Large intestine (tissue), 3 donors: ENCODE results near the gene WDR54. TPM values are rescaled to one million over a fixed set of nuclear protein-coding genes. Genes with fewer than 3 reads are reported as not detected.
"Not testable (repeated sequence)": the region's sequence is repeated elsewhere in the genome, so short reads cannot be mapped to it uniquely, and the experiment has no call there.

Experiments
- DNase-seq, 2 donors: peaks; one replicate each; pipeline versions ENCODE4 v3.0.0 to v3.0.0-alpha.2; 2013
- H3K27ac ChIP-seq: one replicate; pipeline ENCODE4 v1.5.1; 2013; ENCODE audit warnings: low read length
- H3K27me3 ChIP-seq: 2 replicates; pipeline ENCODE4 v1.6.1; 2013; ENCODE audit warnings: low read length; ENCODE audit not compliant: control insufficient read depth, insufficient read depth
- H3K36me3 ChIP-seq: 2 replicates; pipeline ENCODE4 v1.6.1; 2013; ENCODE audit warnings: low read length; ENCODE audit not compliant: control insufficient read depth, insufficient read depth
- H3K4me1 ChIP-seq: one replicate; pipeline ENCODE4 v1.6.1; 2013; ENCODE audit warnings: low read length; ENCODE audit not compliant: control insufficient read depth, insufficient read depth
- H3K4me3 ChIP-seq: one replicate; pipeline ENCODE4 v1.5.1; 2013; ENCODE audit warnings: low read length
- H3K9me3 ChIP-seq: one replicate; pipeline ENCODE4 v1.6.1; 2013; ENCODE audit warnings: mild to moderate bottlenecking, low read depth, low read length, moderate library complexity; ENCODE audit not compliant: control insufficient read depth
- WGBS: methylation state at CpG from one replicate; pipeline ENCODE4 v1.1.5; 2013; ENCODE audit warnings: low lambda C conversion rate; ENCODE audit not compliant: insufficient coverage; 5-methylcytosine and 5-hydroxymethylcytosine counted together
- polyA plus RNA-seq: library from polyadenylated mRNA; unstranded; fragments of 120-200 nt; gene quantifications from one replicate; pipeline ENCODE4 v1.2.1, GENCODE V29; 2013

Gene WDR54
- polyA plus RNA-seq, 1 donor: 13.4 TPM

DNA sequence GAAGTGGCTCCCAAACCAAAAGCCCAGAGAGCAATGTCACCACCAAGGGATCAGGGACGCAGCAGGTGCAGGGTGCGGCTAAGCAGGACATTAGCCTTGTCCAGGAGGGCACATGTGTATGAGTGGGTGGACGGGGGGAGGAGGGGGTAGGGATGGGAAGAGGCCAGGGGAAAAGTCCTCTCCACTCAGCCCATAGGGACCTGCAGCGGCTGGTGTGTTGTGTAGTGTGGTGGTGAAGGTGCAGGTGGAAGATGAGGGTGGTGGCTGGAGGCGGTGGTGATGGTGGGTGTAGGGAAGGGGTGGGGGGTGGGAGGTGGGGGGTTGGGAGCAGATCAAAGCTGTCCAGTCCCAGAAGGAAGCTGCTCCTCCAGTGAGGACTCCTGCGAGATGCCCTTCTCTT lies 3.8 kb upstream of the WDR54 start:
- no peak for DNase-seq
- Histone ChIP-seq H3K9me3 (peaks cover 5% of the 10 kb centered on the region), H3K4me1 (peaks cover 36% of the 10 kb centered on the region), H3K27ac (no peak overlapping the region), H3K27me3 (peaks cover 20% of the 10 kb centered on the region), H3K4me3 (no peak overlapping the region), H3K36me3 (no peaks in the 10 kb centered on the region)
- no CpG with 5 or more reads among the region's 6 CpGs for WGBS

DNA sequence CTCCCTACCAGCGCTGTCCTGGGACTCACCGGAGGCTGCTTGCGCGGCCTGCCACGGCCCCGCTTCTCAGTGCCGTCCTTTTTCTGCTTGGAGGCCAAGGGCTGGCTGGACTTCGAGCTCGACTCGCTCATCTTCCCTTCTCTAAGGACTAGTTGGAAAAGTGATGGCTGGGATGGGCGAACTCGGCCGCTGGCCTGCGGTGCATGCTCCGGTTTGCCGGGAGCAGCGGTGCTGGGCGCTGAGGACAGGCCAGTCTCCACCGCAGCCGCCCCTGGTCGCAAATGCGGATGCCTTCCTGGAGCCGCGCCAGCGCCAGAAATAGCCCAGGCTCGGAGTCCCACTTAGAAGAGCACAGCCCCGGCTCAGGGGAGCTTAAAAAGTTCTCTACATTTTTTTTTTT lies 3.2 kb upstream of the WDR54 start:
- H3K27me3 ChIP-seq: peaks cover 20% of the 10 kb centered on the region
- peaks cover 33% of the 10 kb centered on the region for H3K4me1 ChIP-seq
- no peak for DNase-seq
- H3K9me3 ChIP-seq: peaks cover 5% of the 10 kb centered on the region
- H3K27ac ChIP-seq: no peak overlapping the region
- no peaks in the 10 kb centered on the region for H3K36me3 ChIP-seq
- H3K4me3 ChIP-seq: no peak overlapping the region
- WGBS: no CpG with 5 or more reads among the region's 27 CpGs

DNA sequence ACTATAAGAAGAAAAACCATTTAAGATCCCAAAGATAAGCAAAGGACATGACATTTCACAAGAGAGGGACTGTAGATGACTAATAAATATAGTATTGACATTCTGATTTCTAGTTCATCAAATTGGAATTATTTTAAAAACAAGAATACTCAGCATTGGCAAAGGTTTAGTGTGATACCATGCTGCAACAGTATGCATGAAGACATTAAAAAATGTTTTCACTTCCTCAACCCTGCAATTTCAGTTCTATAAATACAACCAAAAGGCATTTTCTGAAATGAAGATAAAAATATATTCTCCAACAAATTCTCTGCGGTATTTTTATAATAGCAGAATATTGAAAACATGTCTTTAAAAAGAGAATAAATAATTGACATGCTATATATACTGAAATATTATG lies 2.2 kb upstream of the WDR54 start:
- 89% methylated on average over 1 of the region's 1 CpG for WGBS
- DNase-seq: no peak
- H3K27me3 ChIP-seq: peaks cover 20% of the 10 kb centered on the region
- peaks cover 33% of the 10 kb centered on the region for H3K4me1 ChIP-seq
- H3K4me3 ChIP-seq: no peak overlapping the region
- H3K27ac ChIP-seq: no peak overlapping the region
- H3K9me3 ChIP-seq: peaks cover 5% of the 10 kb centered on the region
- peaks cover 2% of the 10 kb centered on the region for H3K36me3 ChIP-seq

DNA sequence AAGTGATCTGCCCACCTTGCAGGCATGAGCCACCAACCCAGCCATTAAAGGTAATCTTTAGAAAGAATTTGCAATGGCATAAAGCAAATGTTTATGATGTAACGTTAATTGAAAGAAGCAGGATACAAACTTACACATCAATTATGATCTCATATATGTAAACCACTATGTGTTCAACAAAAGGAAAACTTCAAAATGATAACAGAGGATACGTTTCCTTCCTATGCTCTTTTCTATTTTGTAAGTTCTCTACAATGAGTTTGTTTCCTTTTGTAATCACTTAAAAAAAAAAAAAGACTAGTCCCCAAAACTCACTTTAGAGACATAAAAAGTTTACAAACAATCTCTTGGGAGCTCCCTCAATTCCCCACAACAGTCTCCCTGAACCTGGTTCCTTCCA lies 1.5 kb upstream of the WDR54 start:
- Histone ChIP-seq H3K4me3 (no peak overlapping the region), H3K9me3 (no peaks in the 10 kb centered on the region), H3K4me1 (peaks cover 34% of the 10 kb centered on the region), H3K27me3 (peaks cover 16% of the 10 kb centered on the region), H3K27ac (no peak overlapping the region), H3K36me3 (peaks cover 9% of the 10 kb centered on the region)
- no peak for DNase-seq
- 89% methylated on average over 1 of the region's 2 CpGs for WGBS

DNA sequence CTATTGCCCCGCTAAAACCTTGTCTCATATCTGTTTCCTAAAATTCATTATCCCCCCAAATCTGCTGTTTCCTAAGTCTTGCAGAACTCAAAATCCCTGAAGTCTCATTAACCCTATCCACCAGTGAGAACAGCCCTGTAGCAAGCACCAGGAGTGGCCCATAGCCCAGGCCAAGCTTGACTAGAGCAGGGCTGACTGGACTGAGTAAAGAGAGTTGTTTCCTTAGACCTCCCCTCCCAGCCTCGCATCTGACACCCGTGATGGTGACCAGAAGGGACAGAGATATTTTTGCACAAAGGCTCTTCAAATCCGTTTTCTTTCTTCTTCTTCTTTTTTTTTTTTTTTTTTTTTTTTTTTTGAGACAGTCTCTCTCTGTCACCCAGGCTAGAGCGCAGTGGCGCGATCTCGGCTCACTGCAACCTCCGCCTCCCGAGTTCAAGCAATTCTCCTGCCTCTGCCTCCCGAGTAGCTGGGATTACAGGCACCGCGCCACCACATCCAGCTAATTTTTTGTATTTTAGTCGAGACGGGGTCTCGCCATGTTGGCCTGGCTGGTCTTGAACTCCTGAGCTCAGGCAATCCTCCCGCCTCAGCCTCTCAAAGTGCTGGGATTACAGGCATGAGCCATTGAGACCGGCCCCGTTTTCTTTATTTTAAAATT lies 957 bp upstream of the WDR54 start:
- peaks cover 14% of the 10 kb centered on the region for H3K36me3 ChIP-seq
- H3K27ac ChIP-seq, DNase-seq, H3K9me3 ChIP-seq: not testable (repeated sequence)
- peak overlapping the region; percentile 70 for H3K4me3 ChIP-seq
- 59% methylated on average over 3 of the region's 19 CpGs for WGBS
- H3K27me3 ChIP-seq: peaks cover 10% of the 10 kb centered on the region
- H3K4me1 ChIP-seq: peaks cover 34% of the 10 kb centered on the region

DNA sequence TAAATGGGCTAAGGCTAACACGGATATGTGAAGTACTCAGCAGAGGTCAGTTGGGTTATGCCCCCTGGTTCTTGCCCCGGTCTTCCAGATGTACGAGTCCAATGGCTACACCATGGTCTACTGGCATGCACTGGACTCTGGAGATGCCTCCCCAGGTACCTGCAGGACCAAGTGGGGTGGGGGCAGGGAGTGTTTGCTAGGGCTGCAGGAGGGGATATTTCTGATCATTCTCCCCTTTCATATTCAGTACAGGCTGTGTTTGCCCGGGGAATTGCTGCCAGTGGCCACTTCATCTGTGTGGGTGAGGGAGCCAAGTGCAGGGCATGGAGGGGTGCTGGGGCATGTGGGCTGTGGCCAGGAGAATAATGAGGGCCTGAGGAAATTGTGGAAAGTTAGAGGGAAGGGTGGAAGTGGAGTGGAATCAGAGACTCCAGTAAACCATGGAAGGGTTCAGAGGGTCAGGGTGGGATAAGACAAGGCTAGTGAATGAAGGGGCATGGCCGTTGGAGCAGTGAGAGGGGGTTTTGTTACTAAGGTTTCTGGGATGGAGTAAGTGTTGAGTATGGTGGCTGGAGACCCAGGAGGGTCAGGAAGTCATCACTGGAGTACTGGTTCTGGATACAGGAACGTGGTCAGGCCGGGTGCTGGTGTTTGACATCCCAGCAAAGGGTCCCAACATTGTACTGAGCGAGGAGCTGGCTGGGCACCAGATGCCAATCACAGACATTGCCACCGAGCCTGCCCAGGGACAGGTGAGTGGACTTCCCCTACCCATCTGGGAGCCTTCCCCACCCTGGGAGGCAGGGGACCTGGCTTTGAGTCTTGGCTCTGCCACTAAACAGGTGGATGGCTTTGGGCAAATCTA lies 1.9 kb downstream of the WDR54 start:
- no CpG with 5 or more reads among the region's 9 CpGs for WGBS
- H3K27me3 ChIP-seq: peaks cover 2% of the 10 kb centered on the region
- no peak overlapping the region for H3K4me3 ChIP-seq
- no peak overlapping the region for H3K27ac ChIP-seq
- DNase-seq: peak in 1 of 2 donors; percentile 6
- H3K9me3 ChIP-seq: no peaks in the 10 kb centered on the region
- peaks cover 51% of the 10 kb centered on the region for H3K4me1 ChIP-seq
- peaks cover 41% of the 10 kb centered on the region for H3K36me3 ChIP-seq

DNA sequence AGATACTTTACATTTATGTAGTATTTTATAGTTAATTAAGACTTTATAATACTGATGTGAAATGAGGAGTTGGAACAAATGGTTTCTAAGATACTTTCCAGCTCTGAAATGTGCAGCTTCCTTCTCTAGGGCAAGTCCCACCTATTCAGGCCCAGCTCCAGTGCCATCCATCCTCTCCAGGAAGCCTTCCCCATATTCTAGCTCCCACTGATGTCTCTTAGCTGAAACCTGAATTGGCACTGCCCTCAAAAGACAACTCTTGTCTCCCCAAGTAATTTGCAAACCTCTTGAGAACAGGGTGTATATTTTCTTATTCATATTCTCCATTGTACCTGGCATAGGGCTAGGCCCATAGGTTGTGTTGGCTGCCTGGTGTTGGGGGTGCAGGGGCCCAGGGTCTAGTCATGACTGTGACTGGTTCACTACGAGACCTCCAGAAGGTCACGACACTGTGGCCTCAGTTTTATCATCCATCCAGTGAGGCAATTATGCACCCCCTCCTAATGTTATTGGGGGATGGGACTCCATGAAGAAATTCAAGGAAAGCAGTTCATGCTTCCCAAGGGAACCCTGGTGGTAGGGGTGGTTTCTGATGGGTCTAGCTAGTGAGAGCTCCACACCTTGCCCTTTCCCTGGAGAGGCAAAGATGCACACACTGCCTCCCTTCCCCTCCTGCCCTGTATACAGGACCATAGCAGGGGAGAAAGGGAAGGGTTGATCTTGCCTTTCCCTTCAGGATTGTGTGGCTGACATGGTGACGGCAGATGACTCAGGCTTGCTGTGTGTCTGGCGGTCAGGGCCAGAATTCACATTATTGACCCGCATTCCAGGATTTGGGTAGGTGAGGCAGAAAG lies 2.8 kb downstream of the WDR54 start:
- Histone ChIP-seq H3K27me3 (peaks cover 2% of the 10 kb centered on the region), H3K4me1 (peaks cover 60% of the 10 kb centered on the region), H3K4me3 (no peak overlapping the region), H3K27ac (peak overlapping the region; percentile 62), H3K9me3 (no peaks in the 10 kb centered on the region), H3K36me3 (peaks cover 50% of the 10 kb centered on the region)
- peak in 1 of 2 donors; percentile 26 for DNase-seq
- no CpG with 5 or more reads among the region's 5 CpGs for WGBS

DNA sequence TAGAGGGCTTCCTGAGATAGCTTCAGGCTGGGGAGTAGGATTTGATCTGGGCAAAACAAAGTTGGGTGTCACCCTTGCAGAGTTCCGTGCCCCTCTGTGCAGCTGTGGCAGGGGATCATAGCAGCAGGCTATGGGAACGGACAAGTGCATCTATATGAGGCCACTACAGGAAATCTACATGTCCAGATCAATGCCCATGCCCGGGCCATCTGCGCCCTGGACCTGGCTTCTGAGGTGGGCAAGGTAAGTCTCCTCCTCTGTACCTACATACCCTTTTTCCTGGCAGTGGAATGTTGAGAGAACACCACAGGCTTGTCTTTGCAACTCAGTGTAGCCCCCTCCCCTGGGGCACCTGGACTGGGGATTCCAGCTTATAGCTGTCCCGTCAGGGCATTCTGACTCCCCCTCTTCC lies 3.5 kb downstream of the WDR54 start:
- peak overlapping the region; percentile 62 for H3K27ac ChIP-seq
- H3K36me3 ChIP-seq: peaks cover 56% of the 10 kb centered on the region
- H3K4me1 ChIP-seq: peaks cover 66% of the 10 kb centered on the region
- WGBS: no CpG with 5 or more reads among the region's 5 CpGs
- no peak overlapping the region for H3K4me3 ChIP-seq
- no peaks in the 10 kb centered on the region for H3K9me3 ChIP-seq
- no peak for DNase-seq
- H3K27me3 ChIP-seq: peaks cover 2% of the 10 kb centered on the region

DNA sequence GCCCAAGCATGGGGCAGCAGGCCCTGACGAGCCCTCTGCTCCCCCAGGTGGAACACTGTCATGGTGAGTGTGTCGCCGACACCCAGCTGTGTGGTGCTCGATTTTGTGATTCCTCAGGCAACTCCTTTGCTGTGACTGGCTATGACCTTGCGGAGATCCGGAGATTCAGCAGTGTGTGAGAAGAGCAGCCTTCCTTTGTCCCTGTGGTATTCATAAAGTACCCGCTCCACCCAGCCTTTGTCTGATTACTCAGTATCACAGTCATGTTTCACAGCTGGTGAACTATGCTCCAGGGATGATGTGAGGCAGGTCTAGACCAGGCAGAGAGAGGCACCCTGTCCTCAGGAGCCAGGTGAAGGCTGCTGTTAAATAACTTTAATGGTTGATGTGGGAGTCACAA lies 4.0 kb downstream of the WDR54 start:
- H3K9me3 ChIP-seq: no peaks in the 10 kb centered on the region
- DNase-seq: peak; percentile 90 to 94
- H3K36me3 ChIP-seq: peaks cover 61% of the 10 kb centered on the region
- H3K27ac ChIP-seq: peak overlapping the region; percentile 62
- WGBS: no CpG with 5 or more reads among the region's 7 CpGs
- H3K27me3 ChIP-seq: no peaks in the 10 kb centered on the region
- H3K4me1 ChIP-seq: peaks cover 70% of the 10 kb centered on the region
- H3K4me3 ChIP-seq: no peak overlapping the region

DNA sequence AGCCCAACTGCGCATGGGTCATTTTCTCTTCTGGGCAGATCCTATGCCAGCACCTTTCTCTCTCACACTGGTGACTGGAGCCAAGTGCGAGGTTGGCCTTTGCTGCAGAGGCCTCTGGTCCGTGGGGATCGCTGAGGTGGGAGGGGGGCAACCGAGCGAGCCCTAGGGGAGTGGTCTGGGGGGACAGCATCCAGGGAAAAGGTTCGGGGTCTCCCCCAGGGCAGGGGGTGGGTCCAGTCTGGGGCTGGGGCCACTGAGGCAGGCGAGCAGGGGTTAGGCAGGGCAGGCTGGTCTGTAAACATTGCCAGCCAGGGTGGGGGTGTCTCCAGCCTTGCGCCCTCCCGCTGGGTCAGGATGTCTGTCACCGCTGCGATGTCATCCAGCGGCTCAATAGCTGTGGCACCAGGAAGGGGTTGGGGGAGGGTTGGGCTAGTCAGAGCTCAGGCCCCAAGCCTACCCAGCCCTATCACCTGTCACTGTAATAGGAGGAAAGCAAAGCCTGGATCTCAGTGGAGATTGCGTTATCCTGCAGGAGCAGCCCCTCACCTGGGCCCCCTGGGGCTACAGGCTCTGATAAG lies 4.7 kb downstream of the WDR54 start:
- peak overlapping the region; percentile 62 for H3K27ac ChIP-seq
- peaks cover 70% of the 10 kb centered on the region for H3K4me1 ChIP-seq
- no peaks in the 10 kb centered on the region for H3K27me3 ChIP-seq
- peaks cover 68% of the 10 kb centered on the region for H3K36me3 ChIP-seq
- no peak overlapping the region for H3K4me3 ChIP-seq
- H3K9me3 ChIP-seq: no peaks in the 10 kb centered on the region
- peak in 1 of 2 donors; percentile 61 for DNase-seq
- no CpG with 5 or more reads among the region's 14 CpGs for WGBS
